GM12874 (cell line): ENCODE results near the gene ELFN1.

ENCODE experiments used
- TF ChIP-seq, protein P1 (sequence below): IDR thresholded peaks from 2 replicates; pipeline ENCODE4 v1.5.1; 2011; ENCODE audit warnings: low read depth, mild to moderate bottlenecking, control low read depth, low read length, moderate library complexity; ENCODE audit not compliant: insufficient read depth

Gene ELFN1

DNA sequence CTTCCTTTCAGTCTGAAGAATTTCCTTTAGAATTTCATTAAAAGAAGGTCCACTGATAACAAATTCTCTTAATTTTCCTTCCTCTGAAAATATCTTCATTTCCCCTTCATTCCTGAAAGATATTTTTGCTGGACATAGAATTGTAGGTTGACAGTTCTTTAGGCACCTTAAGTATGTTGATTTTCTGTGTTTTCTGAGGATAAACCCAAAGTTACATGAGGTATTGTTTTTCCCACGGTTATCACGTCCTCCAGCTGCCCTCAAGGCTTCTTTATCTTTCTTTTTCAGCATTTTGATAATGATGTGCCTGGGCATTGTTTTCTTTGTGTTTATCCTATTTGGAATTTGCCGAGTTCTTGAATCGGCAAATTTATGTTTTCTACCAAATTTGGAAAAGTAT lies 105.3 kb downstream of the ELFN1 start:
- TF ChIP-seq, protein P1, sequence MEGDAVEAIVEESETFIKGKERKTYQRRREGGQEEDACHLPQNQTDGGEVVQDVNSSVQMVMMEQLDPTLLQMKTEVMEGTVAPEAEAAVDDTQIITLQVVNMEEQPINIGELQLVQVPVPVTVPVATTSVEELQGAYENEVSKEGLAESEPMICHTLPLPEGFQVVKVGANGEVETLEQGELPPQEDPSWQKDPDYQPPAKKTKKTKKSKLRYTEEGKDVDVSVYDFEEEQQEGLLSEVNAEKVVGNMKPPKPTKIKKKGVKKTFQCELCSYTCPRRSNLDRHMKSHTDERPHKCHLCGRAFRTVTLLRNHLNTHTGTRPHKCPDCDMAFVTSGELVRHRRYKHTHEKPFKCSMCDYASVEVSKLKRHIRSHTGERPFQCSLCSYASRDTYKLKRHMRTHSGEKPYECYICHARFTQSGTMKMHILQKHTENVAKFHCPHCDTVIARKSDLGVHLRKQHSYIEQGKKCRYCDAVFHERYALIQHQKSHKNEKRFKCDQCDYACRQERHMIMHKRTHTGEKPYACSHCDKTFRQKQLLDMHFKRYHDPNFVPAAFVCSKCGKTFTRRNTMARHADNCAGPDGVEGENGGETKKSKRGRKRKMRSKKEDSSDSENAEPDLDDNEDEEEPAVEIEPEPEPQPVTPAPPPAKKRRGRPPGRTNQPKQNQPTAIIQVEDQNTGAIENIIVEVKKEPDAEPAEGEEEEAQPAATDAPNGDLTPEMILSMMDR = no peak

DNA sequence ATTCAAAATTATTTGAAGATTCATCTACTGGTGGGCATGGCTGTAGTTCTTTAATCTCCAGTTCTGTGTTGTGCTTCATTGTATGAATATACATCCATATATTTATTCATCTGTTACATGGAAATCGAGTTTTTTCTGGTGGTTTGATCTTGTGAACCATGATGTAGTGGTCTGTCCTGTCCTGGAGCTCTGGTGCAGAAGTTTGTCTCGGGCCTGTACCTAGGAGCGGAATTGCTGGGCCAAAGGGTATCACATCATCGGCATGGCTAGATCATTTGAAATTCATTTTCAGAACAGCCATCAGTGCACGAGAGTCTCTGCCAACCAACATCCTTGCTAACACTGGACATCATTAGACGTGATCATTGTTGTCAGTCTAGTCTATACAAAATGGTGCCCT lies 107.0 kb downstream of the ELFN1 start:
- TF ChIP-seq, protein P1 = no peak

GRCh38 chr7:1779445-1779844 lies 109.4 kb downstream of the ELFN1 start:
- TF ChIP-seq, protein P1 = no peak

DNA sequence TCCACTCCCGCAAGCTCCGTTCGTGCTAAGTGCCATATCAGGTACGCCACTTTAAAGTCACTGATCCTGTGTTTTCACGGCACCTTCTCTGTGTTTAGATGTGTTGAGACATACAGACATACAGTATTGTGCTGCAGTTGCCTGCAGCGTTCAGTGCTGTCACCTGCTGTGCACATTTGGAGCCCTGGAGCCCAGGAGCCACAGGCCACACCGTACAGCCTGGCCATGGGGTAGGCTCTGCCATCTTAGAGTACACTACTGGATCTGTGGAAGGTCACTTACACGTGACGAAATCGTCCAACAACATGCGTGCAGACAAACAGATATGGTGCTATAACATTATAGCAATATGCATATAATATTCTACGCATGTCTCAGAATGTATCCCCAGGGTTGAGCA lies 111.3 kb downstream of the ELFN1 start:
- TF ChIP-seq, protein P1 = no peak

DNA sequence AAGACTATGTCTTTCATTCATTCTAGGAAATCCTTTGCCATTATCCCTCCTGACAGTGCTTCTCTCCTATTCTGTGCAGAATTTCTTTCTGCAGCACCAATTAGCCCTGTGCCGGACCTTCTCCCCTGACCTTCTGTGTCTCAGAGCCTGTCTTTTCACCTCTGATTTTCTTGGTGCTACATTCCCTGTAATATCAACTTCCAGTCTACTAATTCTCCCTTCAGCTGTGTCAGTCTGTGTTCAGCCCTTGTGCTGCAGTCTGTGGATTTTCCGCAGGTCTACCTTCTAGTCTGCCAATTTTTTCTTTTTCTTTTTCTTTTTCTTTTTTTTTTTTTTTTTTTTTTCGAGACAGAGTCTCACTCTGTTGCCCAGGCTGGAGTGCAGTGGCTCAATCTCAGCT lies 115.8 kb downstream of the ELFN1 start:
- TF ChIP-seq, protein P1 = no peak

DNA sequence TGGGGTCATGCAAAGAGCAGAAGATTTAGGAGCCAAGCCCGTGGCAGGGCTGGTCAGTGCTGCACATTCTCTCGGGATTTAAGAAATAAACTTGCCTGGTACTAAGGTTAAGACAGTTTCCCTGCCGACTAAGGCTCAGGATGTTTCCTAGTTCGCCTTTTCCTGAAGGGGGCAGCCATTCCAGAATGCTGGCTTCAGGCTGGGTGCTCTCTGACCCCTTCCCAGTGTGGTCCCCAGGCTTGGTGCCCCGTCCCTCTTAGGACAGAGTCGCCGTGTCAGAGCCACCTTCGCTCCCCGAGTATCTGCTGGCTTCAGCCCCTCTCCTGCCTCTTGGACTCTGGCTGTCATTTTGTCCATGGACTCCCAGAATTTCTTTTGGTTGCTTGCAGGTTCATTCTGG lies 117.2 kb downstream of the ELFN1 start:
- TF ChIP-seq, protein P1 = no peak

GRCh38 chr7:1787681-1788235 lies 117.7 kb downstream of the ELFN1 start:
- TF ChIP-seq, protein P1 = no peak
